HG03442 (cell line): ENCODE results near the gene ZSCAN2.

Experiments
- ATAC-seq: cut with Tn5 transposase; IDR thresholded peaks from one replicate; pipeline ENCODE4 v1.9.1; 2021; ENCODE audit warnings: mild to moderate bottlenecking, moderate library complexity; ENCODE audit not compliant: unreplicated experiment

The ZSCAN2 gene

DNA sequence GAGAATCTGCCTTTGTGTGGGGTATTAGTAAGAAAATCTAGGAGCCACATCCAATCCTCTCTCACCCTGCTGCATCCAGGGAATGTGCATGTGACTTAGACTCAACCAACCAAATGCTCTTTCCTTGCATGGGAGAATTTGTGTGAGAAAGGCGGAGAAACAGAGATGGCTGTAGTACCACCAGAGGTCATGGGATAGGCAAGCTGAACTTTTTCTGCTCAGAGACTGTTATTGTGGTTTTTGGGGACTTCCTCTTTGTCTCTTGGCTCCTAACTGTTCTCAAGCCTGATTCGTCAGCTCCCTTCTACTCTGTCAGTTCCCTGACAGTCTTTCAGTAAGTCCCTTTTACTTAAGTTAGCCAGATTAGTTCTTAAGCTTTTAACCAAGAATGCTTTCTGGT, 2.6 kb upstream of the ZSCAN2 start:
- ATAC-seq, result peak; percentile 43

DNA sequence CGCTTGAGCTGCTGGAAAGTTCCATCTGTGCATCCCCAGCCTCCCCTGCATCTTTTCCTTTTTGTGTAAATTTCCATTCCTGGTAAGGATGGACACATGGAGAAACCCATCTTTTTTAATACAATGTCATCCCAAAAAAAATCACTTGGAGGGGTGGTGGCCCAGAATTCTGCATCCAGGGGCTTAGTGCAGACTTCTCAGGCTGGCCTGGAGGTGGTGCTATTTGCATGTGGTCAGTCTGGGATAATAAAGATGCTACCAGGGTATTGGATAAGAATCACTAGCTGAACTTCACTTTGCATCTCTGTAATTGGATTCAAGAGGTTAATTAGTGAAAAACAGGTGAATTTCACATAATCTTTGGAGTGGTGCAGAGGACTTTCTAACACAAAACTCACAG, 1.8 kb upstream of the ZSCAN2 start:
- no peak for ATAC-seq

DNA sequence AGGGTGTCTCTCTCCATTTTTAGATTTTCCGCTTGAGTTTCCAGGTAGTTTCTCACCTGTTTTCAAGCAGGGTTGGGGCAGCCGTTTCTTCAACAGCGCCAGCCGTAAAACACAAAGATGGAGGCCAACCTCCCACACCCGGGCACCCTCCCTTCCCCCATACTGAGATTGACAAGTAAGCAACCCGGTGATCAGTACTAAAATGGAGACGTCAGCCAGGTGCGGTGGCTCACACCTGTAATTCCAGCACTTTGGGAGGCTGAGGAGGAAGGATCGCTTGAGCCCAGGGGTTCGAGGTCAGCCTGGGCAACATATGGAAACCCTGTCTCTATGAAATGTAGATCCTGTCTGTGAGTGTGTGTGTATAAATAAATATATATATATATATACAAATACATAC, 903 bp upstream of the ZSCAN2 start:
- no peak for ATAC-seq

DNA sequence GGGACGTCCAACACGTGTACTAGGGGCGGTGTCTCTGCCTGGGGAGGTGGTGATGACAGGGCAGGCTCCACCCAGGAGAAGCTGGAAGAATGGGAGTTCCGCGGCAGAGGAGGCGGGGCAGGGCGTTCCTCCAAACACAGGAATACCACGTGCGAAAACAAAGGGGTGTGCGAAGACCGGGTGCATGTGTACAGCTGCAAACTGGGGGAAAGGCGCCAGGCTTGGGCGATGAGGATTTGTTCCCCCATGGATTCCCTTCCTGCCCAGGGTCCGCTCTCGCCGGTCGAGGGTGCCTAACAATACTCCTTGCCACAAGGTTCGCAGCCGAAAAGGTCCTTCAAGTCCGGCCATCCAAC, 500 bp upstream of the ZSCAN2 start:
- ATAC-seq, result peak; percentile 9

DNA sequence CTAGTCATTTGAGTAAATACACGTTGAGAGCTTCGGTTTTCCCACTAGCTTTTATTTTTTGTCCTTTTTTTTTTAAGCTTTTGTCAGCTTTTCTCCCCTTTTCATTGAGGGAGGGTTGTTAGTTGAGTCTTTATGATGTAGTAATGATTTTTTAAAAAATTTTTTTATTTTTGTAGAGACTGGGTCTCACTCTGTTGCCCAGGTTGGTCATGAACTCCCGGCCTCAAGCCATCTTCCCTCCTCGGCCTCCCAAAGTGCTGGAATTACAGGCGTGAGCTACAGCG, 688 bp downstream of the ZSCAN2 start:
- no peak for ATAC-seq

DNA sequence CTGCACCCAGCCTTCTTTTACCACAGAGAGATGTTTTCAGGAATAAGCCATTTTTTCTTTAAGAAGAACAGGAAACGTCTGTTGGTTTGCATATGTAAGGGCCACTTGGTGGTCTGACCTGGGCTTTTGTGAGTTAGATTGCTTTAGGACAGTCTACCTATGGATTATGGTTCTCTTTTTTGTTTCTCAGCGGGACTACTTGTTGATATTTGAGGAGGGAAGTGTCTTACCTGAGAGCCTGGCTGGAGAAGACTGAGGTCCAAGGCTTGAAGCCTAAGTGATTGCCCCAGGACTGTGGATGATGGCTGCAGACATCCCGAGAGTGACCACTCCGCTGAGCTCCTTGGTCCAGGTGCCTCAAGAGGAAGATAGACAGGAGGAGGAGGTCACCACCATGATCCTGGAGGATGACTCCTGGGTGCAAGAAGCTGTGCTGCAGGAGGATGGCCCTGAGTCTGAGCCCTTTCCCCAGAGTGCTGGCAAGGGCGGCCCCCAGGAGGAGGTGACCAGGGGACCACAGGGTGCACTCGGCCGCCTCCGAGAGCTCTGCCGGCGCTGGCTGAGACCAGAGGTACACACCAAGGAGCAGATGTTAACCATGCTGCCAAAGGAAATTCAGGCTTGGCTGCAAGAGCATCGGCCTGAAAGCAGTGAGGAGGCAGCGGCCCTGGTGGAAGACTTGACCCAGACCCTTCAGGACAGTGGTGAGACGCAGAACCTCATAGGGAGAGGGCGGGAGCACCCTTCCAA, 3.0 kb downstream of the ZSCAN2 start:
- no peak for ATAC-seq

DNA sequence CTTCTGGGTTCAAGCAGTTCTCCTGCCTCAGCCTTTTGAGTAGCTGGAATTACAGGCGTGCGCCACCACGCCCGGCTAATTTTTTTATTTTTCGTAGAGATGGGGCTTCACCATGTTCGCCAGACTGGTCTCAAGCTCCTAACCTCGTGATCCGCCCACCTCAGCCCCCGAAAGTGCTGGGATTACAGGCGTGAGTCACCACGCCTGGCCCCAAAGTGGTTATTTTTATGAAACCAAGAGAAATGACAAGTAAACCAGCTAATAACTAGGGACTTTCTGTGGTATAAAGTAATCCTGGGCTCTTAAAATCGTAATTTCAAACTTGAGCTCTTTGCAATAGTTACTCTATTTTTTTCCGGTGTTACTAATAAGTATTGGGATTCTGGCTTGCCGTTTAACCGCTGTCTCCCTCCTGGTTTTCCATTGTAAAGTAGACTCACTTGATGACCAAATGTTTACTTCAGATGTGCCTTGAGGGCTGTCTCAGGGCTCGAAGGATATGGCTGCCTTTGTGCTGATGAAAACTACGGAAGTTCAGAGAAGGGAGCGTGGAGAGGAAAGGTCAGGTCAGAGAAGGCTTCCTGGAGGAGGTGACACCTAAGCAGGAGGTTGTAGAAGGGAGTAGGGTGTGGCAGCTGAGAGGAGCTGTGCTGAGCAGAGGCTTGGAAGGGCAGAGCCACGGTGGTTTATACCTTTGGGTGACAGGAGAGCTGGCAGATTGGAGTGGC, 4.2 kb downstream of the ZSCAN2 start:
- no peak for ATAC-seq

DNA sequence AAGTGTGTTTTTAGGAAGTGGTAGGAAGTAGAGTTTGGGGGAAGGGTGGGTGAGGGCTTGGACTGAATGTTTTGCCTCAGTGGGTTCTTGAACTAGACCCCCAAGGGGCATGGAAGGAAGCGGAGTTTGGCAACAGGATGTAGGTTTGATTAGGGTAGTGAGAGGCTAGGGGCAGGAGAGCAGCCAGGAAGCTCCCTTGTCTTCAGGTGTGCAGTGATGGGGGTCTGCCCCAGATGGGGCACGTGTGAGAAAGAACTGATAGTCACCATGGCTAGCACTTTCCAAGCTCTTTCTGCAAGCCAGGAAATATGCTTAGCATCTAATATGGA, 4.7 kb downstream of the ZSCAN2 start:
- ATAC-seq, result no peak

DNA sequence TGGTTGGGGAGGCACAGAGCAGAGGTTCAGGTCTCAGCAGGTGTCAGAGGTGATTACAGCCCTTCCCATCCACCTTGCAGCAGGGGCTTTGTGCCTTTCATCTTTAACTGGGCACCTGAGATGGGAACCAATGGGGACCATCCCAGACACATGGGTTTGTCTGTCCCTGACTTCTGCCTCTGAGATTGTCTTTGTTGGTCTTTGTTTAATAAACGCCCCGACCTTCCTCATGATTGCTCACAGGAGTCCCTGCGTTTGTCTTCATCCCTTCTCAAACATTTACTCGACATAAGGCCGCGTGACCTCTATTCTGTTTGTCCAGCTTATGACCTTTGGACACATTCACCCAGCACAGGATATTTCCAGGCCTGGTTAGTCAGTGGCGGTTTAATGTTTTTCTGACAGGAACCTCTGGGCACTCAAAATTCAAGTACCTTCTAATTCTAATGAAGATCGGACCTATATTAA, 5.9 kb downstream of the ZSCAN2 start:
- no peak for ATAC-seq

DNA sequence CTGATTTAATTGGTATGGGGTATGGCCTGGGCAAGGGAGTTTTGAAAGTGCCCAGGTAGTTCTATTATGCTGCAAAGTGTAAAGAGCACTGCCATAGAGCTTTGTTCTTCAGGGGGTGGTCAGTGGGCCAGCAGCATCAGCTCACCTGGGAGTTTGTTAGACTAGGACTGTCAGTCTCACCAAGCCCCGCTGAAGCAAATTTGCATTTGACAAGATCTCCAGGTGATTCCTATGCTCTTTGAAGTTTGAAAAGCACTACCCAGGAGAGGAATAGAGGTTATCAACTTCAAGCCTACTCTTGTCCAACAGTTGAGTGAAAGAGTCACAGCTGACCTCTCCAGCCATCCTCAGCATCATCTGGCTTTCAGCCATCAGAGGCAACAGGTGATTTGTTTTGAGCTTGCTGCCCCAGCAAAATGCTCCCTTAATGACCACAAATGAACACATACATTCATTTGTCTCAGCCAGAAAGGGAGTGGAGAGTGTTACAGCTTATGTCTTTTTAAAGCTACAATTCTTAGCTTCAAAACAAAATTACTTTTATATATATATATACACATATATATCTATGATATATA, 8.0 kb downstream of the ZSCAN2 start:
- no peak for ATAC-seq

DNA sequence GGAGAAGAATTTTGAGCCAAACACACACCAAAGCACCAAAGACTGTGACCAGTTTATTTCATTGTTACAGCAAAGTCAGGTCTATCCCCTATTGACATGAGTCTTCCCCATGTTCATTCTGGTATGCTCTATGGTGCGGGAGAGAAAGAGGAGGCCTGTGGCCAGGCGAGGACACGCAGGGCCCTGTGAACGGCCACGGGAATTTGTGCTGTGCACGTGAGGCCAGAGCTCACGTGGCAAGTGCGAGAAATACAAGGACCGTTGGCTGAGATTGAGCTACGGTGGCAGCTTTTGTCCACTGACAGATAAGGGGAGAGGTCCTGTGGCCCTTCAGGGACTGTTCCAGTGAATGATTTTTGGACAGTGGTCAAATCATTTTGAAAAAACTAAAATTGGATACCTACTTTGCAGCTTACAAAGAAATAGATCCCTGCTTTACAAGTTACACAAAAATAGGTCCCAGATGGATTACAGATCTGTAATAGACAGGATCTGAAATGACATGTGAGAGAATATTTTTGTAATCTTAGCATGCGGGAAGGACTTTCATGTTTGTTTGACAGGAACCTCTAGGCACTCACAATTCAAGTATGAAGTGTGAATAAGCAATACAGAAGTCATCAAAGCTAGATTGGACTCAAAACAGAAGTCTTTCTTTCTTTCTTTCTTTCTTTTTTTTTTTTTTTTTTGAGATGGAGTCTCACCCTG, 9.2 kb downstream of the ZSCAN2 start:
- no peak for ATAC-seq

DNA sequence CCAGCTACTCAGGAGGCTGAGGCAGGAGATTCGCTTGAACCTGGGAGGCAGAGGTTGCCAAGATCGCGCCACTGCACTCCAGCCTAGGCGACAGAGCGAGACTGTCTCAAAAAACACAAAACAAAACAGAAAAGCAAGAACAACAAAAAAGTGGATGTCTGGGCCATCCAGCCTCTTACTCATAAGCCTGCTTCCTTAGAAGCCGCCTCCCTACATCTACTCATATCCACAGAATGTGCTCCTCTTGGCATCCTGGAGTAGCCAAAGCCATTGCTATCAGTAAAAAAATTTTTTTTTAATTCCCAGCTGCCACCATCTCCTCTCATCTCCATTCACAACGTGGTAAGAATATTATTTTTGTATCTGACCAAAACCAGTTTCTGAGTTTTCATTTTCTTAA, 10.8 kb downstream of the ZSCAN2 start:
- no peak for ATAC-seq

DNA sequence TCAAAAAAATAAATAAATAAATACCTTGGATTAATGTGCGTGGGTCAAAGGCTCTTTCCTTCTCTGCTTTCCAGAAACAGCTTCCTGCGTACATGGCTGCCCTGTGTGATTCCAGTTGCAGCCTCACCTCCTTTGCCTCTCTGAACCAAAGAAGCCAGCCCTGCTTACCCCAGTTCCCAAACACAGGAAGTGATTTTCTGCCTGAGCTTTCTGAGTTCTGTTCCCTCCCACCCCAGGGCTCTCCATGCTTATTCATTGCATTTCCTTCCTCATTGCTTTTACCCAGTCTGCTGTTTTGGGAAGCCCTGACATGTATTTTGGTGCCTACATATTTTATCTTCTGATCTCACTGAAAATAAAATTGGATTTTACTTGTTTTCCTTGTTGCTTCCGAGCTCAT, 15.4 kb downstream of the ZSCAN2 start:
- ATAC-seq, result no peak

DNA sequence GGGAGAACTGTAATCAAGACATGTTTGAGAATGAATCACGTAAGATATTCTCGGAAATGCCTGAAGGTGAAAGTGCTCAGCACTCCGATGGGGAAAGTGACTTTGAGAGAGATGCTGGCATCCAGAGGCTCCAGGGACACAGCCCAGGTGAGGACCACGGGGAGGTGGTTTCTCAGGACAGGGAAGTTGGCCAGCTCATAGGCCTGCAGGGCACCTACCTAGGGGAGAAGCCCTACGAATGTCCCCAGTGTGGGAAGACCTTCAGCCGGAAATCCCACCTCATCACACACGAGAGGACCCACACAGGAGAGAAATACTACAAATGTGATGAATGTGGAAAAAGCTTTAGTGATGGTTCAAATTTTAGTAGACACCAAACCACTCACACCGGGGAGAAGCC, 19.8 kb downstream of the ZSCAN2 start:
- no peak for ATAC-seq

DNA sequence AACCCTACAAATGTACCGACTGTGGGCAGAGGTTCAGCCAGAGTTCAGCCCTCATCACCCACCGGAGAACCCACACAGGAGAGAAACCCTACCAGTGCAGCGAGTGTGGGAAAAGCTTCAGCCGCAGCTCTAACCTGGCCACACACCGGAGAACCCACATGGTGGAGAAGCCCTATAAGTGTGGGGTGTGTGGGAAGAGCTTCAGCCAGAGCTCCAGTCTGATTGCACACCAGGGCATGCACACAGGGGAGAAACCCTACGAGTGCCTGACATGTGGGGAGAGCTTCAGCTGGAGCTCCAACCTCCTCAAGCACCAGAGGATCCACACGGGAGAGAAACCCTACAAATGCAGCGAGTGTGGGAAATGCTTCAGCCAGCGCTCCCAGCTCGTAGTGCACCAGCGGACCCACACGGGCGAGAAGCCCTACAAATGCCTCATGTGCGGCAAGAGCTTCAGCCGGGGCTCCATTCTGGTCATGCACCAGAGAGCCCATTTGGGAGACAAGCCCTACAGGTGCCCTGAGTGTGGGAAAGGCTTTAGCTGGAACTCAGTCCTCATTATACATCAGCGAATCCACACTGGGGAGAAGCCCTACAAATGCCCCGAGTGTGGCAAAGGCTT, 20.7 kb downstream of the ZSCAN2 start:
- no peak for ATAC-seq

DNA sequence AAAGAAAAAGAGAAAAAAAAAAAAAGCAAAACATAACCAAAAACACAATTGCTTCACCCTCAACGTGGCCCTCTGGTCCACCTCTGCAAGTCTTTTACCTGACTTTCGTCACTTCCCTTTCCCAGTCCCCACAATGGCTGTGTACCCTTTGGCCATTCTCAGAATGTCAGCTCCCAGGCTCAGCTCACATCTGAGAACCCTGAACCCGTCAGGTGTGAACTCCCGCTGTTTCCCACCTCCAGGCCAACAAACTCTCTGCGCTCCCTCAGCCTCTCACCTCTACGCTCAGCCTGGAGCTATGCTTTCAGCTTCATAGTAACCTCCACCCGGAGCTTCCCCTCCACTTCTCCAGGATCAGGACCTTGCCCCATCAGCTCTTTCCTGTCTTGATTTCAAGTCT, 23.6 kb downstream of the ZSCAN2 start:
- ATAC-seq, result no peak

DNA sequence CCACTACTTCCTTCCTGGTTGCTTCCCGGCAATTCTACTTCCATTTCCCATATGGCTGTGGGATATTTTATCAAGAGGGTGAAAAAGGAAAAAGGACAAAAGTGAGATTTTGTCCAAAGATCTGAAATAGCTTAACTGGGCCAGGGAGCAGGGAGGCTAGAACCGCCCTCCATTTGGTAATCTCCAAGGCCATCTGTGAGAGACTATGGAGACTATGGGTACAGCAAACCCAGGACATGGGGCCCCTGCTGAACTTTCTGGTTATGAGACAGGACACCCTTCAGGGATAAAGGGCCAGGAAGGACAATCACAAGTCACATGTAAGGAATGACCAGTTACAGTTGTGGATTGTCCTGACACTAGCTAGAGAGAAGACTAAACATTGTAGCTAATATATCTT, 24.3 kb downstream of the ZSCAN2 start:
- ATAC-seq, result no peak

DNA sequence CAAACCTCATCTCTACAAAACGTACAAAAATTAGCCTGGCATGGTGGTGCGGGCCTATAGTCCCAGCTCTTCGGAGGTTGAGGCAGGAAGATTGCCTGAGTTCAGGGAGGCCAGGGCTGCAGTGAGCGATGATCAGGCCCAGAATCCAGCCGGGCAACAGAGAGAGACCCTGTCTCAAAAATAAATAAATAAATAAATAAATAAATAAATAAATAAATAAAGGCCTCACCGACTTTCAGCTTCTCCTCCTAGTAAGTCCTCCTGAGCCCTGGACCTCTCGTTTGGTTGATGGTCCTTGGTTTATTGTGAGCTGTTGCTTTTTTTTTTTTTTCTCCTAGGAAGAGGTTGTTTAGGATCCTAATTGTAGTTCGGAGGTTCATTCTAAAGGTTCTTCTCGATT, 28.2 kb downstream of the ZSCAN2 start:
- ATAC-seq, result no peak

DNA sequence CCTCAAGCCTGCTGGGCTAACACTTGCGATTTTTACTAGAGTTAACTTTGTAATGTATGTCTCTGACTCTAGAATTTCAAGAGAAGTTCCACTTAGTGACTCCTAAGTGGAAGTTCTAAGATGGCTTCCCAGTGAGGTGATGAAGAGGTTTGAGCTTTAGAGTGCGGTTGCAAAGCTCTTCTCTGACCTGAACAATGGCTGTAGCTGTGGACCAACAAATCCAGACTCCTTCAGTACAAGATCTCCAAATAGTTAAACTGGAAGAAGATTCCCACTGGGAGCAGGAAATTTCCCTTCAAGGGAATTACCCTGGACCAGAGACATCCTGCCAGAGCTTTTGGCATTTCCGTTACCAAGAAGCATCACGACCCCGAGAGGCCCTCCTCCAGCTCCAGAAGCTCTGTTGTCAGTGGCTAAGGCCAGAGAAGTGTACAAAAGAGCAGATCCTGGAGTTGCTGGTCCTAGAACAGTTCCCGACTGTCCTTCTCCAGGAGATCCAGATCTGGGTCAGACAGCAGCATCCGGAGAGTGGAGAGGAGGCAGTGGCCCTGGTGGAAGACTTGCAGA, 31.0 kb downstream of the ZSCAN2 start:
- no peak for ATAC-seq

DNA sequence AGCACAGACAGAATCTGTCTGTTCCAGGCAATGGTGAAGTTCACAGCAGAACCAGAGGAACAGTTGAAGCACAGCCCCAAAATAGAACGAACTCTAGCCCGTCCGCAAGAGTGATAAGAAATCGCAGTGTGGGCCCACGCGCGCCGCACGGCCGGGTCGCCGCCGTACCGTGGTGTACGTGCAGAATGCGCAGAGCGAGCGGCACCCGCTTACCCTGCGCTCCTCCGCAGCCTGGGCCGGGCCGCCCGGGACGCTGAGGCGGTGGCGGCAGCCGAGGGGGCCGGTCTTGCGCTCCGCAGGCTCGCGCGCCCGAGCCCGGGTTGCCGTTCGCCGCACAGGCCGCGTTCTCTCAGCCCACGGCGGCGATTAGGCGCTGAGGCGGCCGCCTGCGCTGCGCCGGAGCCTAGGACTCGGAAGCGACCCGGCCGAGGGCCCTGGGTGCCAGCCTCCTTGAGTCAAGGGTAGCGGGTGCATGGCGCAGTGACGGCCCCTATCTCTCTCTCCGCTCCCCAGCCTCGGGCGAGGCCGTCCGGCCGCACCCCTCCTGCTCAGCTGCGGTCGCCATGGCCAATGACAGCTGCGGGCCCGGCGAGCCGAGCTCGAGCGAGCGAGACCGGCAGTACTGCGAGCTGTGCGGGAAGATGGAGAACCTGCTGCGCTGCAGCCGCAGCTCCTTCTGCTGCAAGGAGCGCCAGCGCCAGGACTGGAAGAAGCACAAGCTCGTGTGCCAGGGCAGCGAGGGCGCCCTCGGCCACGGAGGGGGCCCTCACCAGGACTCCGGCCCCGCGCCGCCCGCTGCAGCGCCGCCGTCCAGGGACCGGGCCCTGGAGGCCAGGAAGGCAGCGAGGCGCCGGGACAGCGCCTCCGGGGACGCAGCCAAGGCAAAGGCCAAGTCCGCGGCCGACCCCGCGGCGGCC, 32.8 kb downstream of the ZSCAN2 start:
- ATAC-seq, result peak; percentile 38
